ENCODE data around the gene CADM1.

- no peak for TF ChIP-seq TAF1 (IDR thresholded peaks at IDR 0.05; ENCODE audit: borderline replicate concordance, insufficient read depth, low read length)
- no peak for TF ChIP-seq POLR2AphosphoS5 (IDR thresholded peaks at IDR 0.05; ENCODE audit: low read depth, low read length)
Measured at GRCh38 chr11:115304774-115305472, 199.3 kb downstream of the CADM1 start.

Measured in PFSK-1 (cell line).